Measurements from ENCODE around the gene HOMER3. TPM values are rescaled to one million over a fixed set of nuclear protein-coding genes. Genes with fewer than 3 reads are reported as not detected.

The HOMER3 gene
- total and polyA plus RNA-seq, 2 donors (not counting 3 experiments of a cell fraction or from before 2014, with no cell fraction given), result 139 to 184 TPM

DNA sequence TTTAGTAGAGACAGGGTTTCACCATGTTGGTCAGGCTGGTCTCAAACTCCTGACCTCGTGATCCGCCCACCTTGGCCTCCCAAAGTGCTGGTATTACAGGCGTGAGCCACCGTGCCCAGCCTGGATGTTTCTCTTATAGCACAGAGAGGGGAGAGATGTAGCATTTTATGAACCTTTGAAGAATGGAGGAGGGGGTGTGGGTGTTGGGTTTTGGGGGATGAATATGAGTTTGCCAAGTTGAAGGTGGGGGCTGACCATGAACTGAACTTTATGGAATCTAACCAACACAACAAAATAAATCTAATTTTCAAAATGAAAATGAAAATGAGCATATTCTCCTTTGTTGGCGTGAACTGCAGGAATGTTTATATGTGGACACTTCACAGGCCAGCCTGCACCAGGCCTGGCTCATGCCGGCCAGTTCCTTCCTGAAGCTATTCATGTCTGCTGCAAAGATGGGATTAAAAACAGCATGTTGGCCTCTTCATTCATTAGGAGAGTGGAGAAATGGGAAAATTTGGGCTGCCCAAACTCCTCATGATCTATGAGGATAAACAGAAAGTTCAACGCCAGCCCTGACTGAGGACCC is 39.5 kb upstream of the HOMER3 start:
- Histone ChIP-seq H3K79me2 (ENCODE audit: control insufficient read depth, insufficient read depth, low read length) (no peaks in the 10 kb centered on the region), H3K4me3 (replicated peaks in 1 of 3; ENCODE audit: insufficient read depth in 1 of 3, low read depth in 1 of 3, low read length in 3 of 3) (no peak overlapping the region), H2AFZ (ENCODE audit: low read depth, low read length) (peak overlapping the region; percentile 61), H3K9ac (replicated peaks; ENCODE audit: extremely low read depth, insufficient read depth, low read length) (no peak overlapping the region), H3K9me3 (replicated peaks; ENCODE audit: control insufficient read depth, insufficient read depth, low read length) (no peaks in the 10 kb centered on the region), H3K36me3 (ENCODE audit: control insufficient read depth in 2 of 2, extremely low read depth in 1 of 2, insufficient read depth in 2 of 2, low read length in 2 of 2) (no peaks in the 10 kb centered on the region), H3K9me1 (replicated peaks; ENCODE audit: control insufficient read depth, extremely low read depth, insufficient read depth, low read length) (no peaks in the 10 kb centered on the region), H3K27ac (ENCODE audit: insufficient read depth, low read depth, low read length) (no peak overlapping the region), H3K27me3 (ENCODE audit: control insufficient read depth in 2 of 2, insufficient read depth in 2 of 2, low read length in 2 of 2) (peaks cover 0 to 8% of the 10 kb centered on the region in 2 experiments), H3K4me2 (ENCODE audit: insufficient read depth, low read length) (no peak overlapping the region), H4K20me1 (replicated peaks; ENCODE audit: control insufficient read depth, extremely low read depth, insufficient read depth, low read length) (no peaks in the 10 kb centered on the region), H3K4me1 (ENCODE audit: control insufficient read depth, extremely low read depth, insufficient read depth, low read length) (peaks cover 7% of the 10 kb centered on the region)
- ChIA-PET POLR2A (no interaction called here), CTCF (no interaction called here)
- FAIRE-seq (no peak), DNase-seq (ENCODE audit: low read depth, low spot score) (peak; percentile 52)
- intact Hi-C loops (cut with micrococcal nuclease), result no loop called here
- dilution Hi-C loops (cut with MboI; ENCODE audit: extremely low pct_ligation_motif_present, low sequenced_read_pairs), result no loop called here
- BruUV-seq (replicated peaks), result no TSS peak
- TF ChIP-seq EZH2 (IDR thresholded peaks at IDR 0.05; ENCODE audit: borderline replicate concordance, low read depth, low read length, severe bottlenecking) (no peak), FOS (IDR thresholded peaks at IDR 0.05; ENCODE audit: borderline replicate concordance, insufficient read depth, low read length) (no peak), JUN (IDR thresholded peaks at IDR 0.05; ENCODE audit: borderline replicate concordance, insufficient read depth, insufficient read length, low read depth) (no peak), POLR2AphosphoS5 (IDR thresholded peaks at IDR 0.05; ENCODE audit: insufficient read depth, low read depth, low read length) (no peak), MYC (IDR thresholded peaks at IDR 0.05; ENCODE audit: low read depth, low read length) (no peak), POLR2A (IDR thresholded peaks at IDR 0.05; ENCODE audit: low read depth, low read length) (no peak)
- TF ChIP-seq, protein P1, sequence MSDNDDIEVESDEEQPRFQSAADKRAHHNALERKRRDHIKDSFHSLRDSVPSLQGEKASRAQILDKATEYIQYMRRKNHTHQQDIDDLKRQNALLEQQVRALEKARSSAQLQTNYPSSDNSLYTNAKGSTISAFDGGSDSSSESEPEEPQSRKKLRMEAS (IDR thresholded peaks at IDR 0.05; ENCODE audit: insufficient read depth, insufficient read length), result no peak
- TF ChIP-seq, protein P2, sequence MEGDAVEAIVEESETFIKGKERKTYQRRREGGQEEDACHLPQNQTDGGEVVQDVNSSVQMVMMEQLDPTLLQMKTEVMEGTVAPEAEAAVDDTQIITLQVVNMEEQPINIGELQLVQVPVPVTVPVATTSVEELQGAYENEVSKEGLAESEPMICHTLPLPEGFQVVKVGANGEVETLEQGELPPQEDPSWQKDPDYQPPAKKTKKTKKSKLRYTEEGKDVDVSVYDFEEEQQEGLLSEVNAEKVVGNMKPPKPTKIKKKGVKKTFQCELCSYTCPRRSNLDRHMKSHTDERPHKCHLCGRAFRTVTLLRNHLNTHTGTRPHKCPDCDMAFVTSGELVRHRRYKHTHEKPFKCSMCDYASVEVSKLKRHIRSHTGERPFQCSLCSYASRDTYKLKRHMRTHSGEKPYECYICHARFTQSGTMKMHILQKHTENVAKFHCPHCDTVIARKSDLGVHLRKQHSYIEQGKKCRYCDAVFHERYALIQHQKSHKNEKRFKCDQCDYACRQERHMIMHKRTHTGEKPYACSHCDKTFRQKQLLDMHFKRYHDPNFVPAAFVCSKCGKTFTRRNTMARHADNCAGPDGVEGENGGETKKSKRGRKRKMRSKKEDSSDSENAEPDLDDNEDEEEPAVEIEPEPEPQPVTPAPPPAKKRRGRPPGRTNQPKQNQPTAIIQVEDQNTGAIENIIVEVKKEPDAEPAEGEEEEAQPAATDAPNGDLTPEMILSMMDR (IDR thresholded peaks at IDR 0.05; ENCODE audit: extremely low read depth in 1 of 2, insufficient read depth in 1 of 2, low read depth in 1 of 2, low read length in 2 of 2), result no peak

Measured in endothelial cell of umbilical vein (primary cell).